Muscle of back (tissue), 11 donors: ENCODE measurements around the gene SLC39A5. TPM values are rescaled to one million over a fixed set of nuclear protein-coding genes. Genes with fewer than 3 reads are reported as not detected.
"Not testable (repeated sequence)": the region's sequence is repeated elsewhere in the genome, so short reads cannot be mapped to it uniquely, and the experiment has no call there.

Experiments
- DNase-seq, 3 donors: peaks; one replicate each; pipeline versions ENCODE4 v3.0.0 to v3.0.0-alpha.2; 2013
- polyA plus RNA-seq, 10 donors: library from polyadenylated mRNA; unstranded; fragments of 120-200 nt; gene quantifications; one replicate each; pipeline ENCODE4 v1.2.1, GENCODE V29; 2013; ENCODE audit not compliant: insufficient read length in 10 of 10

The SLC39A5 gene
- polyA plus RNA-seq, 10 donors: 0.32 to 1.0 (median 0.55) TPM; not detected in 2

- no peak for DNase-seq
These were observed 14.6 kb downstream of the SLC39A5 start for GRCh38 chr12:56244494-56244893.

GRCh38 chr12:56247923-56248322 is 18.1 kb downstream of the SLC39A5 start:
- no peak for DNase-seq

- DNase-seq: no peak
These were observed 18.9 kb downstream of the SLC39A5 start for GRCh38 chr12:56248711-56249110.

DNA sequence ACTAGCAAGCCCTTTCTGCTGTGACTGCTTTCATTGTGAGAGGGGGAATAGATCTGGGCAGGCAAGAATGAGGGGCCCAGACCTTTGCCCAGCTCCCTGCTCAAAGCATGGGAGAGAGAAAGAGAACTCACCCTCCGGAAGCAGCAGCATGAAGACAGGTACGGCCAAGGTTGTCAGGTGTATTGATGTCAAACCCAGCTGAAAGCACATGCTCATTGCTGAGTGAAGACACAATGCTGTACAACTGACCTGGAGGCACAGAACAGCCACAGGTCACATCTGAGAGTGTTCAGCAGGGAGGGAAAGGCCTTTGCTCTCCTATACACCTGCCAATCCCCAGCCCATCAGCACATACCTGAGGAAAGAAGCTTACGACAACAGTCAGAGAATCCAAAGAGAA is 22.8 kb downstream of the SLC39A5 start:
- no peak for DNase-seq

DNA sequence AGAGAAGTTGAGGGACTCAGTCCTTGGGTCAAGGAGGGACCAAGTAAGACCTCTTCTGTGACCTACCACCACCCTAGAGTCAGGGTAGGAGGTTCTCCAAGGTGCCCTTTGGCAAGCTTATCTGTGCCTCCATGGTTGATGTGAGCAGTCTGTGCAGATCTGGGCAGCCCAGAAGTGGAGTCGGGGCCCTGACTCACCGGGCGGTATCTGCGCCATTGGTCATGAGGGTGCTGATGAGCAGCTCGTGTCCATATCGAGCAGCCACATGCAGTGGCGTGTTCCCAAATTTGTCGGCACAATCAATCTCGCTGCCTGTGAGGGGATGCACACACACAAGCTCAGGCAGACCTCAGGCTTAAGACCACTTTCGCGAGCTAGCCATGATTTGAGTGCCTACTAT is 23.2 kb downstream of the SLC39A5 start:
- no peak for DNase-seq

DNA sequence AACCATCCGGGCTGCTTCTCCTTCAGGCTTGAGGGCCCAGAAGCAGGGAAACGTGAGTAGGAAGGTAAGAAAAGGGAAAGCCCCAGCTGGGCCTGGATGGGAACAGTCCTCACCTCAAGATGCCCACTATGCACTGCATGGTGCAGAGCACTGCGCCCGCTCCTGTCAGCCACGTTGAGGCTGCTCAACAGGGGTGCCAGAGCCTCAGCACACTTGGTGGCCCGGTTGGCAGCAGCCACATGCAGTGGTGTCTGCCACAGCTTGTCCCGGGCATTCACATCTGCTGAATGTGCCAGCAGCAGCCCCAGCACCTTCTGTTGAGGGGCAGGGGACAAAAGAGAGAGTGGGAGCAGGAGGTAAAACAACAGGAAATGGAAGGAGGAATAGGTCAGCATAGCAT is 25.8 kb downstream of the SLC39A5 start:
- no peak for DNase-seq

GRCh38 chr12:56256326-56256960 is 26.6 kb downstream of the SLC39A5 start:
- DNase-seq: no peak

- no peak for DNase-seq
These were observed 27.2 kb downstream of the SLC39A5 start for GRCh38 chr12:56257071-56257470.

GRCh38 chr12:56257491-56258067 is 27.7 kb downstream of the SLC39A5 start:
- peak in 2 of 3 donors; percentile 16 to 60 for DNase-seq

GRCh38 chr12:56258068-56258819 is 28.4 kb downstream of the SLC39A5 start, which contains the start of gene ANKRD52:
Gene ANKRD52 (minus strand): TSS chr12:56258384. CDS start chr12:56258269, 115 bp downstream.
- peak; percentile 77 to 96 (median 91) for DNase-seq

GRCh38 chr12:56258820-56259183 is 29.0 kb downstream of the SLC39A5 start:
- DNase-seq: no peak

DNA sequence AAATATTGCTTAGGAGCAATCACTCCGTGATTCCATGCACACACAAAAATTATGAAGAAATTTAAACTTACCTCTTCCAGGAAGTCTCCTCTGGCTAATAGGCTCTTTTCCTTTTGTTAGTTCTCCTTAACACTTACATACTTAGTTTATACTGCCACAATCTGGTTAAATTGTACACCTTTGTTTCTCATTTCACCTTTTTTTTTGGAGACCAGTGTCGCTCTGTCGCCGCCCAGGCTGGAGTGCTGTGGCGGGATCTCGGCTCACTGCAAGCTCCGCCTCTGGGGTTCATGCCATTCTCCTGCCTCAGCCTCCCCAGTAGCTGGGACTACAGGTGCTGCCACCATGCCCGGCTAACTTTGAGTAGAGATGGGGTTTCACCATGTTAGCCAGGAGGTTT is 30.5 kb downstream of the SLC39A5 start:
- no peak for DNase-seq

- DNase-seq: no peak
These were observed 31.1 kb downstream of the SLC39A5 start for GRCh38 chr12:56260921-56261320.

DNA sequence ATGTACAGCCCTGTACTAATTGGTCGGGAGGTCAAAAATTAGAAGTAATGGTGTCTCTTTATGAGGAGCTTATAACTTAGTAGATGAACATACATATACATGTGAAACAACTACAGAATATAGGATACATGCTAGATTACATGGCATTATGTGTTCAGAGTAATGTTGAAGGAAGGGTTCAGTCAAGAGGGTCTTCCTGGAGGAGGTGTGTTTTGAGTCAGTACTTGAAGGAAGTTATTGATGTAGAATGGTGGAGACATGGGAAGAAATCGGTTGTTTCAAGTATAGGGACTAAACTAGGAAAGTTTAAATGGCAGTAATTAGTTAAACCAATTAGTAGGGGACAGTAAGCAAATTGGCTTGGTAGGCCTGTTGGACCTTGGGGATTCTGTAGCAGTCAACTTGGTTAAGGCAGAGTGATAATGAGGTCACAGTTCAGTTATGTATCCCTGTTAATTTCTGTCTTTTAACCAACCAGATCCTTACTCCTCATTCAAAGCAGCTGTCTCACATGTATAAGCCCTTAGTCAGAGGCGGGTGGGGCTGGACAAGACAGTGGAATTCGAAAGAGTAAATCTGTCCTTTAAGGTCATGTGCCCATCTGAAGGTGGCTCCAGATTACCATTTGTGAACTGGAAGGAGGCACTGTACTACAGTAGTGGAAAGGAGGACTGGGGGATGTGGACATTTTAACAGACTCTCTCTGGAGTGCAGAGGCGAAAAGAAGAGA is 31.8 kb downstream of the SLC39A5 start:
- peak in 1 of 3 donors; percentile 71 for DNase-seq

DNA sequence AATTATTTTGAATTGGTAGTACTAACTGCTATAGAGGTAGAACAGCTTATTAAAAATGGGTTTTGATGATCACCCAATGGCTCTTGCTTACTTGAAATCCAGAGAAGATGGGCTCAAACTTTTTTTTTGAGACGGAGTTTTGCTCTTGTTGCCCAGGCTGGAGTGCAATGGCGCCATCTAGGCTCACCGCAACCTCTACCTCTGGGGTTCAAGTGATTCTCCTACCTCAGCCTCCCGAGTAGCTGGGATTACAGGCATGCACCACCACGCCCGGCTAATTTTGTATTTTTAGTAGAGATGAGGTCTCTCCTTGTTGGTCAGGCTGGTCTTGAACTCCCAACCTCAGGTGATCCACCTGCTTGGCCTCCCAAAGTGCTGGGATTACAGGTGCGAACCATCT is 33.1 kb downstream of the SLC39A5 start:
- not testable (repeated sequence) for DNase-seq

DNA sequence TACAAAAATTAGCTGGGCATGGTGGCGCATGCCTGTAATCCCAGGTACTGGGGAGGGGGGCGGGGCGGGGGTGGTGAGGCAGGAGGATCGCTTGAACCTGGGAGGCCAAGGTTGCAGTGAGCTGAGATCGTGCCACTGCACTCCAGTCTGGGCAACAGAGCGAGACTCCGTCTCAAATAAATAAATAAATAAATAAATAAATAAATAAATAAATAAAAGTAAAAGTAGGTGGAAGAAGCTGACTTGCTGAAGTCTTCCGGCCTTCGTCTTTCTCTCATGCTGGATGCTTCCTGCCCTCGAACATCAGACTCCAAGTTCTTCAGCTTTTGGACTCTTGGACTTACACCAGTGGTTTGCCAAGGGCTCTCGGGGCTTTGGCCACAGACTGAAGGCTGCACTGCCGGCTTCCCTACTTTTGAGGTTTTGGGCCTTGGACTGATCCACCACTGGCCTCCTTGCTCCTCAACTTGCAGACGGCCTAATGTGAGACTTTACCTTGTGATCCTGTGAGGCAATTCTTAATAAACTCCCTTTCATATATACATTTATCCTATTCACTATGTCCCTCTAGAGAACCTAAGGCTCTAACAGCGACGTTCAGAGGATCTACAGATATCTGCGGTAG is 36.3 kb downstream of the SLC39A5 start:
- DNase-seq: not testable (repeated sequence)

- peak; percentile 85 to 98 (median 91) for DNase-seq
These were observed 37.0 kb downstream of the SLC39A5 start, which contains the start of gene COQ10A for GRCh38 chr12:56266693-56267442. Gene COQ10A (plus strand): TSS chr12:56266942. CDS start chr12:56267119, 177 bp downstream.

DNA sequence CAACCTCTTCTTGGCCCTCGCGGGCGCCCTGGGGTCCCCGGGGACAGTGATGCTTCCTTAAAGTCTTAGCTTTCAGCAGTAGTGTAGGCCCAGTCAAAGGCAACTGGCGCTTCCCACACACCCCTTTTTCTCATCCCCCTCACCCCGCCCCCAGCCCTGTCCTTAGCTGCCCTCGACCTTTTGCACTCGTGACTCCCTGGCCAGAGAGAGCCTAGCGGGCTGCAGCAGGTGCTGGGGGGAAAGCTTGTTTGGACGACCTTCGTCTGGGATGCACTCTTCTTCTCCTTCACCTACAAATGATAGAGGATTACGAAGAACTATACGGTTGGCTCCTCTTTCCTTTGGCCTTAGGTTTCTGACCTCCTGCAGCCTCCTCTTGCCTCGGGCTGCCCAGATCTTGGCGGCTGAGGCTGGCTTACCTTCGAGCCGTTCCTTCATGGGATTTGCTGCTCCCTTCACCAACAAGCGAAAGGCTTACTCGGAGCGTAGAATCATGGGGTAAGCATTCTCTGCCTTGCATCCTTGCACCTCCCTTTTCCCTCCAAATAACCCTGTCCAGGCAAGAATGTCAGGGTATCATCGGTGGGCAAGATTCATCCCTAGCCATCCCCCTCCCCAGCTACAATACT is 37.7 kb downstream of the SLC39A5 start:
- DNase-seq: no peak

- peak in 1 of 3 donors; percentile 30 for DNase-seq
These were observed 41.2 kb downstream of the SLC39A5 start for GRCh38 chr12:56271031-56271430.

GRCh38 chr12:56272468-56272867 is 42.6 kb downstream of the SLC39A5 start:
- DNase-seq: not testable (repeated sequence)
